ENCODE results near the gene SPACA1. TPM values are rescaled to one million over a fixed set of nuclear protein-coding genes. Genes with fewer than 3 reads are reported as not detected.

SPACA1 gene
- total and polyA plus RNA-seq, 2 of the 4 experiments (the other 2 are of a cell fraction): not detected

GRCh38 chr6:88008831-88009231 is 38.8 kb upstream of the SPACA1 start:
- in situ Hi-C loops (cut with MboI; ENCODE audit: low sequenced_read_pairs) (no loop called here), dilution Hi-C loops (cut with HindIII; ENCODE audit: low sequenced_read_pairs, unreplicated experiment) (no loop called here), intact Hi-C loops (cut with micrococcal nuclease) (no loop called here)
- no peaks in the 10 kb centered on the region for H3K36me3 ChIP-seq (ENCODE audit: control insufficient read depth, insufficient read depth, low read length)
- peaks cover 3% of the 10 kb centered on the region; the same call in 1 of the 2 replicates for H3K27me3 ChIP-seq (ENCODE audit: control insufficient read depth, insufficient read depth, low read length)
- no peak overlapping the region for H2BK15ac ChIP-seq (ENCODE audit: low read depth, low read length)
- no peak overlapping the region for H3K4ac ChIP-seq (ENCODE audit: low read depth, low read length)
- ATAC-seq (ENCODE audit: low read depth): no peak
- no peak overlapping the region for H2BK20ac ChIP-seq (ENCODE audit: low read depth, low read length)
- no peaks in the 10 kb centered on the region for H4K20me1 ChIP-seq (ENCODE audit: insufficient read depth, low read length)
- no peaks in the 10 kb centered on the region for H3K9me3 ChIP-seq (ENCODE audit: control insufficient read depth, insufficient read depth, low read length)
- H3K9ac ChIP-seq (ENCODE audit: low read depth, low read length): no peak overlapping the region
- no peaks in the 10 kb centered on the region for H3K9me1 ChIP-seq (ENCODE audit: insufficient read depth, low read length)
- H2AK5ac ChIP-seq (ENCODE audit: low read depth, low read length): no peak overlapping the region
- no peak overlapping the region for H3K27ac ChIP-seq (ENCODE audit: insufficient read depth, low read length)
- ChIA-PET POLR2A (ENCODE audit: unreplicated experiment) (no interaction called here), CTCF (no interaction called here)
- no peak overlapping the region for H4K91ac ChIP-seq (ENCODE audit: insufficient read depth, low read depth, low read length)
- no peaks in the 10 kb centered on the region for H3K4me1 ChIP-seq (ENCODE audit: control insufficient read depth, insufficient read depth, low read length)
- H2BK120ac ChIP-seq (ENCODE audit: low read depth, low read length): no peak overlapping the region
- H3K4me2 ChIP-seq (ENCODE audit: low read depth, low read length): no peak overlapping the region
- no peak overlapping the region for H3K56ac ChIP-seq (ENCODE audit: extremely low read depth, insufficient read depth, low read length)
- no peaks in the 10 kb centered on the region for H3K79me1 ChIP-seq (ENCODE audit: low read depth in 1 of 2, low read length in 2 of 2)
- H3K14ac ChIP-seq (replicated peaks; ENCODE audit: low read depth, low read length): no peak overlapping the region
- H4K8ac ChIP-seq (ENCODE audit: low read depth in 2 of 2, low read length in 2 of 2): no peak overlapping the region
- no peak overlapping the region for H3K18ac ChIP-seq (ENCODE audit: low read depth, low read length)
- TF ChIP-seq MAZ (IDR thresholded peaks at IDR 0.05; ENCODE audit: borderline replicate concordance, low read depth, low read length) (no peak), POLR2A (IDR thresholded peaks at IDR 0.05; ENCODE audit: low read depth, low read length) (no peak), NFE2L2 (IDR thresholded peaks at IDR 0.05; ENCODE audit: low read depth, low read length) (no peak), SMC3 (IDR thresholded peaks at IDR 0.05; ENCODE audit: low read depth, low read length) (no peak), MXI1 (IDR thresholded peaks at IDR 0.05; ENCODE audit: borderline replicate concordance, low read depth, low read length) (no peak), USF2 (IDR thresholded peaks at IDR 0.05; ENCODE audit: low read depth, low read length) (no peak), ELK1 (IDR thresholded peaks at IDR 0.05; ENCODE audit: borderline replicate concordance, low read depth, low read length) (no peak), FOS (IDR thresholded peaks at IDR 0.05; ENCODE audit: low read depth, low read length) (no peak)
- no peak overlapping the region for H3K23ac ChIP-seq (ENCODE audit: low read depth, low read length)
- WGBS, 2 experiments (ENCODE audit: extremely low coverage in 2 of 2, insufficient read length in 1 of 2): no CpG with 5 or more reads among the region's 2 CpGs
- no peak overlapping the region for H3K4me3 ChIP-seq (ENCODE audit: insufficient read depth, low read depth, low read length)
- no peak overlapping the region for H4K5ac ChIP-seq (ENCODE audit: low read depth, low read length)
- H2BK5ac ChIP-seq (ENCODE audit: low read depth, low read length, poor library complexity, severe bottlenecking): no peak overlapping the region
- H2AK9ac ChIP-seq (replicated peaks; ENCODE audit: low read depth, low read length, poor library complexity): no peak overlapping the region
- BruUV-seq (replicated peaks): no TSS peak
- DNase-seq: no peak
- H2AFZ ChIP-seq (replicated peaks; ENCODE audit: low read length, poor library complexity): no peak overlapping the region
